Keratinocyte (primary cell): ENCODE results near the gene POLD2.

Experiments used
- CTCF ChIP-seq, 3 experiments: IDR thresholded peaks in 1 of 3; conservative IDR thresholded peaks in 1 of 3; optimal IDR thresholded peaks in 1 of 3; 2 replicates in 2 of 3; 3 replicates in 1 of 3; pipeline versions ENCODE3 to v1.5.1; 2011; ENCODE audit warnings: low read length in 3 of 3, mild to moderate bottlenecking in 3 of 3, moderate library complexity in 2 of 3, control low read depth in 1 of 3, inconsistent platforms in 1 of 3; ENCODE audit not compliant: insufficient read depth in 2 of 3; ENCODE audit errors: extremely low read depth in 1 of 3
- EZH2 ChIP-seq: IDR thresholded peaks from one replicate; pipeline ENCODE4 v1.6.1; 2012; ENCODE audit warnings: inconsistent platforms, mild to moderate bottlenecking, low read length, moderate library complexity

- TF ChIP-seq CTCF (optimal IDR thresholded peaks at IDR 0.05 in 1 of 3, IDR thresholded peaks at IDR 0.05 in 1 of 3, conservative IDR thresholded peaks at IDR 0.05 in 1 of 3; ENCODE audit: extremely low read depth in 1 of 3, insufficient read depth in 2 of 3, low read length in 3 of 3) (no peak), EZH2 (no peak)
These were observed 11.6 kb downstream of the POLD2 start for GRCh38 chr7:44111761-44112160.
